HG02884 (cell line): ENCODE measurements around the gene CD86.

Experiments
- ATAC-seq: cut with Tn5 transposase; IDR thresholded peaks from one replicate; pipeline ENCODE4 v1.9.1; 2021; ENCODE audit warnings: mild to moderate bottlenecking, moderate library complexity; ENCODE audit not compliant: unreplicated experiment

The CD86 gene

DNA sequence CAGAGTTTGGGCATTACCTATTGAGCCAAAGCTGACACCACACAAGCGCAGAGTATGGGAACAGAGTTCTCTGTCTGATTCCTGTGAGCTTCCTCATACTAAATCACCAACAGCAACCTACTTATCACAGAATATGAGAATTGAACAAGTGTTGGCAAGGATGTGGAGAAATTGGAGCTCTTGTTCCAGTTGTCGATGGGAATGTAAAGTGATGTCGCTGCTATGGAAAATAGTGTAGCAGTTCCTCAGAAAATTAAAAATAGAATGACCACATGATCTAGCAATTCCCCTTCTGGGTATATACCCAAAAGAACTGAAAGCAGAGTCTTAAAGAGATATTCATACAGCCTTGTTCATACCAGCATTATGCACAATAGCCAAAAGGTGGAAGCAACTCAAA, 33.4 kb downstream of the CD86 start:
- no peak for ATAC-seq

DNA sequence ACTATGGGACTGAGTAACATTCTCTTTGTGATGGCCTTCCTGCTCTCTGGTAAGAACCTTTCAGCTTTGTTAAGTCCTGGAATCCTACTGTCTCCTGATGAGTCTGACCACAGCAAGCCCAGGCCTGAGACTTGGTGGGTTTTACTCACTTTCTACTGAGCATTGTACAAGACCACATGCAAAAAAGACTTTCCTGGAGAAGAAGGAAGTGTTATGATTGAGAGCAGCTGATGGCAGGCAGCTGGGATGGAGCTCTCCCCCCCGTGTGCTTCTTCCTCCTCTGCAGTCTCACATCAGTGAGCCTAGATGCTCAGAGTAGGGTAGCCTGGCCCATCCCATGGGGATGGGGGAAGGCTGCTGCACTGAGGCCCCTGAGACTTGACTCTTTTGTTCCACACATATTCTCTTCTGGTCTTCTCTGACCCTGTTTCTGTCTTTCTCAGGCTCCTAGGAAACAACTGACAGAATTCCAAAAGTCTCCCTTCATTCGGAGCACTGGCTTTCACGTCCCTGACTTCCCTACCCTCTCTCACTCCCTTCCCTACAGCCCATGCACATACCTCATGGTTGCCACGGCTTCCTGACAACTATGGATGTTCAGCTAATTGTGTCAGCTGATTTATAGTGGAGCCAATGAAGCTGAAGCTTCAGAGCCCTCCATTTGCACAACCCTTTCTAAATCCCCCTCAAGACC, 36.6 kb downstream of the CD86 start:
- peak; percentile 35 for ATAC-seq

DNA sequence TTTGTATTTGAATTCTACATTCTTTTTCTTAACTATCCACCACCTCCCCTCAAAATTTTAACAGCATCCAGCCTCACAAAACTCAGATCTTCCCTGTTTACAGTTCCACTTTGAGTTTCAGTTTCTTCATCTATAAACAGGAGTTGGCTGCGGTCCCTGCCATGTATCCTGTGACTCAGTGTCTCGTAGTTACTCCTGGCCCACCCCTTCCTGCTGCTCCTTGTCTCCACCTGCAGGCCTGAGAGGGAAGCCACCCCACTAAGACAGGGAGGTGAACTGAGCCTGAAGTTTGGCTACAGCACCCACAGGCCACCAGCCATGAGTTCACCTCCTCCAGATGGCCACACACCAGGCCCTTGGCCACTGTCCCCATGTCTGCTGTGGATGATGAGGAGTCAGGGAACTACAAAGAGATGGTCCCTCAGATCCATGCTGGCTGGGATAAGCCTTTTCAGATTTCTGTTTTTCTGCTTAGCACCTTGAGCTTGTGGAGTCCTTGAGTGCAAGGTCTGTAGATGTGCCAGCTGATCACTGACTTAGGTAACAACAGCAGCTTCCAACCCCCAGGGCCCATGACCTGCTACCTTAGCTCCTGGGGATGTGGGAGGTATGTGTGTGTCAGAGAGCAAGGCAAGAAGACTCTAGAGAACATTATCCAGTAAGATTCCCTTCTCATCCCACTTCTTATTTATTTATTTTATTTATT, 37.5 kb downstream of the CD86 start:
- no peak for ATAC-seq

DNA sequence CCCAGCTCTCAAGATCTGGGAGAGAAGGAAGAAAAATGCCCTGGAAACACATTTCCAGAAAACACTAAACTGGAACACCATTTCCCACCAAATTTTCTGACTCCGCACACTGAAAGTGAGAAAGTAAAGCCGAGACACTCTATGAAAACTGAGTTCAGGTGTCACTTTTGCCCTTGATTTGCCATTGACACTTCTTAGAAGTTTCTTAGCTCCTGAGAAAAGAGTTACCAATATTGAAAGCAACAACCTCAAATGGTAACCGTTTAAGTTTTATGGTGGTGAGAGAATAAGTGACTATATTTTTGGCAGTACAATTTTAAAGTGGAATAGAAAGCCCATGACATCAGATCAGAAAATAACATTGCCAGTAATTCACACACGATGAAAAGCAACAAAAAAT, 39.0 kb downstream of the CD86 start:
- ATAC-seq = peak; percentile 48

DNA sequence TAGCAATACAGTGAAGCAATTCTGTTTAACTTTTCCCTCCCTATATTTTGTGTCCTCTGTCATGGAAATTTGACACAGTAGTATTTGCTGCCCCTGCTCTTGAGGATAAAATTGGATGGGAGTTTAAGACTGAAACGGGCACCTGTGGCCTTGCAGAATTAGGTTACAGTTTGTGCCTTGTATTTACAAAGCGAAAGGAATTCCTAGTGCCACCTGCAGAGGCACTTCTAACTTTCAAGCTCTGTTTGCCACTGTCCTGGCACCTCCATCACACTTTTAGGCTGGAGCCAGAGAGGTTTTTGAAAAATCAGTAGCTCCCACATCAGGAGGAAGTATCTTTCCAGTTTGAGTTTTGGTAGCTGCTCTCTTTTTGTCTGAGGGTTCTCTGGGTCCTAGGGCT, 39.5 kb downstream of the CD86 start:
- no peak for ATAC-seq

DNA sequence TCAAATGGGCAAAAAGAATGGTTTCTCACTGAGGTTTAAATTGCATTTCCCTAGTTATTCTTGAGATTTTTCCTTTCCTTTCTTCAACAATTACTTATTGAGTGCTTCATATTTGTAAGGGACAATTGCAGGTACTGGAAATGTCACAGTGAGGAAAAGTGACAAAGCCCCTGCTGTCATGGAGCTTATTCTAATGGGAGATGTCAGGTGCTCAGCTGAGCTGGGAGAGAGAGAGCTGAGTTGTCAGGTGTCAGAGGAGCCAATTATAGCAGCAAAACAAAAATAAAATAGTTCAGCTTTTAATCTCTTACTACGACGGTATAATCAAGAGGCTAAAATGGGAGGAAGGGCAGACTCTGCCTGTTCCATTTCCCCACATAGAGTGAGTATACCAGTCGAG, 42.0 kb downstream of the CD86 start:
- no peak for ATAC-seq

DNA sequence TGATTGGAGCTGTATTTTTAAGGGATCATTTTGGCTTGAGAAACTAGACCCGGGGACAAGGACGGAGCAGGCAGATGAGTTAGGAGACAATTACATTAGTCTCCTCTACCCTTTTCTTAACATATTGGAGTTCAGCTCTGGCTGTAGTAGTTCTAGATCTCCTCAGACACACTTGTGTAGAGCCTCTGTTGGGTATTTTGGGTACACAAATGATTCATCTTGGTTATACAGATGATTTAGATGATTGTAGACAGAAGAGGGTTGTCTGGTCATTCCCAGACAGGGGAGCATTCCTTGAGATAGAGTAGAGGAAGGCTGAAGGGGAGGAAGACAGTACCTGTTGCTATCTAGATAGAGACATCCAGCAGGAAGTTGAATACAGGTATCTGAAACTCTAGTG, 43.4 kb downstream of the CD86 start:
- ATAC-seq = no peak

DNA sequence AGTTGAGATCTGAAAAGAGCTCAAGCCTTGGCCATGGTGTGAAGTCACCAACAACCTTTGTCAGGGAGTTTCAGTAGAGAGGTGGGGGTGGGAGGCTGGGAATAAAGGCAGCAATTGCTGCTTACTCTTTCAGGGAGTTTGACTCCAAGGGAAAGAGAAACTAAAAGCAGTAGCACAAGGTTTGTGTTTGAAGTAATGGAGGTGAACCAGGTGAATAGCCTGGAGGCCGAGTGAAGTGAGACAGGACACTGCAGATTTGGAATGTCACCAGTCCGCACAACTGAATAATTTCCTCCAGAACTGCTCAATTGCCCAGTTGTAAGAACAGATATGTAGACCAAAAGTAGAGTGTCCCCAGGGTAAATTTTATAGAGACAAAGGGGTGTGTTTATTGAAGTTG, 44.1 kb downstream of the CD86 start:
- ATAC-seq = no peak

DNA sequence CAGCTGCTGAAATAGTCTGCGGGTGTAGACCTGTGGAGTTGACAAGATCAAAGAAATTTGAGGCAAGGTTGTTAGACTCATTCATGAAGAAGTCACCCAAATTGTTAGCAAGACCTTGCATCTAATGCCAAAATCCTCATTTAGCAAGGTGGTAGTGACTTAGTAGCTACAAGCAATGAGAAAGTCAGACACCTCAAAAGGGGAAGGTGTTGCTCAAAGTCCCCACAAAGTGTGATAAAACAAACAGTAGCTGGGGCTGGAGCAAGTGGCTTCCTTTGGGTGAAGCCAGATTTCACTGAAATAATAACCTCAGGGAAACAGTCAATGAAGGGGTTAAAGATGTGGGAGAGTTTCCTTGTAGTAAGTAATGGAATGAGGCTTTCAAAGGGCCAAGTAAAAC, 44.9 kb downstream of the CD86 start:
- no peak for ATAC-seq

DNA sequence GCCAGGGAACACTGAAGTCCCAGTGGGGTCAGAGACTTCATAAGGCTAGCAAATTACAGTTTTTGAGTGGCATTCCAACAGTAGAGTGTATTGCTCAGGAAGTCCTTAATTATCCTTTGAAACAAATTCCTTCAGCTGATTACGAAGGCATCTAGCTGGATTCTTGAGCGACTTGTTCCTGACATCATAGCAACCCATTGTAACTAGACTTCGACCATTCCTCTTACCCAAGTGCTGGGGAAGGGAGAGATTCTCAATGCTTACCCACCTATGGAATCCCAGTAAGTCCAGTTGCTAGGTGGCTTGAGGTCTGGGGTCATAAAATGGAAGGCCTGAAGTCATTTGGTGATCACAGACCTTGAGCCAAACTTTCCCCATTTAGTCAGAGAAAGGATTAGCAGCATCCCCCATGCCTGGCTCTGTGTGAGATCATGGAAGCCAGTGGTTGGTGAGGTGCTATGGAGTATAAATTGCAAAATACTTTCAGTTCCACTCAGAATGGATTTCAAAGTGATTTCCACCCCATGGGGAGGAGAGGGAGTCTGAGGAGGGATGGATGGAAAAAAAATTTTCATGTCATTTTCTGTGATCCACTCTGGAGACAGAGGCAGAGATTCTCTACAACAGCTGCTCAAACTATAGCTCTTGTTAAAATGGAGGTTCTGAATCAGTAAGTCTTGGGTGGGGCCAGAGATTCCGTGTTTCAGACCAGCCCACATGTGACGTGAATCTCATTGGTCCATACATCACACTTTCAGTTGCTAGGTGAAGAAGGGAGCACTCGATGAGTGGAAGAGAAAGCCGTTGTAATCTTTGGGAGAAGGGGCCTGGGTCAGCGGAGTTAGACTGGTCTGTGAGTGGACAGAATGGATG, 45.7 kb downstream of the CD86 start:
- no peak for ATAC-seq

DNA sequence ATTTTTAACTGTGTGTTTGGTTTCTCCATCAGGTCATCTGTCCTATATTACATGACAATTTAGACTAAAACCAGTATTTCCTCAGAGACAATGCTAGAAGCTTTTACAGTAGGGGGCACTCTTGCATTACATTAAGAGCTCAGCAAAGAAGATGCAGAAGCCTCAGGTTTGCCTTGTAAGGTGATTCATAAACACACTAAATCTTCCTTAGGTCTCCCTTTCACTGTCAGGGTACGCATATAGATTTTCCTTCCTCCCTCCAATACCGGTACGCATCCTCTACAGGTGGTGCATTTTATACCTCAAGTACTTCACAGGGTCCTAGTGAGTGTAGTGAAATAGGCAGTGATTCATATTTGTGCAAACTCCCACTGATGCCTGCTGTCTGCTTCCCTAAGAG, 46.5 kb downstream of the CD86 start:
- ATAC-seq = peak; percentile 32

DNA sequence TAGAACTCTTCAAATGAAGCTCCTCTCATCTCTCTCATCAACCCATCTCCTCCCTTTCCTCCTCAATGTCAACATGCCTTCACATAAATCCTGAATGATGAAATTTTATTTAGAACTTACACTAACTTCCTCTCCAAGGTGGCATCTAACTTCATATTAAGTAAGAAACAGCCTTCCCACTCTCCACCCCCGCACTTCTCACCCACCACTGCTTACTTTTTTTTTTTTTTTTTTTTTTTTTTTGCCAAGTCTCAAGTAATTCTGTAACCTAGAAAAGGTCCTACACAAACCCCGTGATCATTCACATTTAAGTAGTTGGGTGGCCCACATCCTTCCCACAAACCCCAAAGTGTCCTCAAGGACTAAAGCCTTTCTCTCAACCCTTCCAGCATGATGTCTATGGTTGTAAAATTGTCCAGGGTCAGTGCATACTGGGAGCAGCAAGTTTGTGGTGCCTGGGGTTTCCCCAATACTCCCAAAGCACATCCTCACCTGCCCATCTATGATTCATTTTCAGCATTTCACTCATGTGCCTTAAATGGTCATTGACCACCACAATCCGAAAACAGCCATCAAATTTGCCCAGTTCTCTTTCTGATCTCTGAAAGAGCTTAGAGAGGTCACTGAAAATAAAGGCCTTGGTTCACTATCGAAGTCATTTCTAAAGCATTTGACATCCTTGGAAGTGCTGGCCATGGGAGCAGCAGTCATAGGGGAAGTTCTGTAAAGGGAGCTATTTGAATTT, 47.2 kb downstream of the CD86 start:
- ATAC-seq = peak; percentile 43

DNA sequence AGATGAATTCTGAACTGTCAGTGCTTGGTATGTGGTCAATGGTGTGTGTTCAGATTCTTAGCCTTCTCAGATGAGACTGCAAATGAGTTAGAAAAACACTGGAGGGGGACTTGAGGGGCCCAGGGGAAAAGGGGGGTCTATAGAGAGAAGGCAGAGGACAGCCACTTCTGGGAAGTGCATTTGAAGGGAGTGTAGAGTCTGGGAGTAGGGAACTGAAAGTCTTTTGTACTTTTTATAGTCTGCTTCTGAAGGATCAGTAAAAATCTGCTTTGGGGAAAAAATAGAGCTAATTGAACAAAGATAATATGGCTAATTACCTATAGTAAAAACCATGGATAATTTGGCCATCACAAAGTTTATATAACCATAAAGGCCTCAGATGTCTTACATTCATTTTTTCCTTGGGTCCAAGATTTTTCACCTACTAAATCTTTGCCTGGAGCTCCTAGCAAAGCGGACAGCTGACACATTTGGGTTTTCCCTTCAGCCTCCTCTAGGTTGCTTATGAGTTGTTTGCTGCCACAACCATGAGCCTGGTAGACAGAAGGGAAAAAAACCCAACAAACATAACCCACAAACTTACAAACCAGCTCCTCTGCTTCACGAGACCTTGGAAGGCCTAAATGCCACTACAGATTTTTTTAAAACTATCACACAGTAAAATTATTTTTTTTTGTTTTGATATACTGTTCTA, 48.8 kb downstream of the CD86 start:
- no peak for ATAC-seq

DNA sequence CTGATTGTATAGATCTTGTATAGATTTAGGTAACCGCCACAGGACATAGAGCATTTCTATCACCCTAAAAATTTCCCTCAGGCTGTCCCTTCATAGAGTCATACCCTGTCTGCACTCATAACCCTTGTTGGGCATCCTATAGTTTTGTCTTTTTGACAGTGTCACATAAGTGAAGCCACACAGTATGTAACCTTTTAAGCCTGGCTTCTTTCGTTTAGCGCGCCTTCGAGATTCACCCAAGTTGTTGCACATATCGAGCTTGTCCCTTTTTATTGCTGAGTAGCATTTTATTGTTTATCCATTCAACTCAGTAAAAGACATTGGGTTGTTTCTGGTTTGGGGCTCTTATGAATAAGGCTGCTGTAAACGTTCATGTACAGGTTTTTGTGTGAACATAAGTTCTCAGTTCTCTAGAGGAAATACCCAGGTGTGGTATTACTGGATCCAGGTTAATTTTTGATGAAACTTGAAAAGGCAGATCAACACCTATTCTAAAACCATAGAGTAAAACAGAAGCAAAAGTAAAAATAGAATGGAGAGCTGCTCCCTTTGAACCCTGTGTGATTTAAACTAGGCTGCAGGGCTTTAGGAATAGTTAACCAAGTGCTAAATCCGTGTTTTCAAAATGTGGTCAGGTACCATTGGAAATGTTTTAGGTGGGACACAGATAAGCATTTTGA, 49.5 kb downstream of the CD86 start:
- no peak for ATAC-seq

DNA sequence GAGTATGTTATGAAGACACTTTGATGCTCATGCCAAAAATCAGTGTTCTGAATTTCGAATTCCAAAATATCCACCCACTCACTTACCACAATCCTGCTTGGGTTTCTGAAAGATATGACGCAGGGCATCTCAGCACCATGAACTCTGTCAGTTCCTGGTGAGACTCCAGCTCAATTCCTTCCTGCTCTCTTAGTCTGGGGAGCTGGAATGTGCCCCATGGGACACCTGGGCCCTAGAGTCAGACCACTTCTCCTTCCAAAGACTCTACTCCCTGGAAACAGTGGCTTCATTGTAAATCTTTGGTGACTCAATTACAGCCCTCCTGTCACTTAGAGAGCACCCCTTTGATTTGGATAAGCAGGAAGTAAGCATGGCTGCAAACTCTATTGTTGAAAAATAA, 50.5 kb downstream of the CD86 start:
- ATAC-seq = no peak

DNA sequence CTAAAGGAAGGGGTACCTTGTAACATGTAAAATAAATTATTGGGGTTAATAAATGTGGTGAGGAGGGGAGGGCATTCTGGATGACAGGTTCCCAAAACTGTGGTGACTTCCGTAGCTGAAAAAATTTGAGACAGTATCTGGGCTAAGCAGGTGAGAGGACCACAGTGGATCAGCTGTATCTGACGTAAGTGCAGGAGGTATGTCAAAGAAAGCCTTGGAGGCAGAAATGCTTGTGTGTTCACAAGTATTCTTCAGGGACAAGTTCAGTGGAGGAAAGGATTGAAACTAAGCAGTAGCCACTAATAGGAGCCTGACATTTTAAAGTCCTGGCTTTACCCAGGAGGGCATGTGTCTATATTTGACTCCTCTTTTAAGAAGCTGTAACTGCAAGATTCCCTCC, 52.0 kb downstream of the CD86 start:
- no peak for ATAC-seq

DNA sequence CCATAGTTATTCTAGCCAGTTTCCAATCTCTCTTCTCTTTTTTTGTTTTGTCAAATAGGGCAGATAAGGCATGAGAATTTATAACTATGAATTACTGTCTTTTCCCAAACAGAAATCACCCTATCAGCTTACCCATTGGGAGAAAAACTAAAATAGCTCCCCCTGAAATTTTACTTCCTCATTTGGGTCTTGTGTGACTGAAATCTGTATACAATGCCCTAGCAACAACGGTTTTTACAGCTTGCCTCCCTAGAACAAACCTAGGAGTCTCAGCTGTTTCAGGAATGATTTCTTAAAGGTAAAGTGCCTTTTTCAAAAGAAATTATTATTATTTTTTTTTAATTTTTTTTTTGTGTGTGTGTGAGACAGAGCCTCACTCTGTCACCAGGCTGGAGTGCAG, 56.8 kb downstream of the CD86 start:
- no peak for ATAC-seq

DNA sequence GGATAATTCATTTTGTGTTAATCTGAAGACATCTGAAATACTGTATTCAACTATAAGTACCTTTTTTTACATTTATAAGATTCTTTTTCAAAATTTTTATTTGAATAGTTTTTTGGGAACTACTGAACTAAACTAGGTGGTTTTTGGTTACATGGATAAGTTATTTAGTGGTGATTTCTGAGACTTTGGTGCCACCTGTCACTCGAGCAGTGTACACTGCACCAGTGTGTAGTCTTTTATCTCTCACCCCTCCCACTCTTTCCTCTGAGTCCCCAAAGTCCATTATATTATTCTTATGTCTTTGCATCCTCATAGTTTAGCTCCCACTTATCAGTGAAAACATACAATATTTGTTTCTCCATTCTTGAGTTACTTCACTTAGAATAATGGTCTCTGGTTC, 57.6 kb downstream of the CD86 start:
- ATAC-seq = no peak

DNA sequence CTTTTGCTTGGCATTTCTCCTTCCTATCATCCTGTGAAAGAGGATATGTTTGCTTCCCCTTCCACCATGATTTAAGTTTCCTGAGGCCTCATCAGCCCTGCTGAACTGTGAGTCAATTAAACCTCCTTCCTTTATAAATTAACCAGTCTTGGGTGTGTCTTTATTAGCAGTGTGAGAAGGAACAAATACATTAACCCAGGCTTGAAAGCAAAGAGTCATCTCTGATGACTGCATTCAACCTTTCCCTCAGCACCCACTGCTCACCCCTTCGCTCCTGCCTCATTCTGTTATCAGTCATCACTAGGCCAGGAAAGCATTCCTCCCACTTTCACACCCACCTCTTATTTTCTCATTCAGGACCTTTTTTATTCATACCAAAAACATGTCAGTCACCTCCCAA, 68.7 kb downstream of the CD86 start:
- no peak for ATAC-seq

DNA sequence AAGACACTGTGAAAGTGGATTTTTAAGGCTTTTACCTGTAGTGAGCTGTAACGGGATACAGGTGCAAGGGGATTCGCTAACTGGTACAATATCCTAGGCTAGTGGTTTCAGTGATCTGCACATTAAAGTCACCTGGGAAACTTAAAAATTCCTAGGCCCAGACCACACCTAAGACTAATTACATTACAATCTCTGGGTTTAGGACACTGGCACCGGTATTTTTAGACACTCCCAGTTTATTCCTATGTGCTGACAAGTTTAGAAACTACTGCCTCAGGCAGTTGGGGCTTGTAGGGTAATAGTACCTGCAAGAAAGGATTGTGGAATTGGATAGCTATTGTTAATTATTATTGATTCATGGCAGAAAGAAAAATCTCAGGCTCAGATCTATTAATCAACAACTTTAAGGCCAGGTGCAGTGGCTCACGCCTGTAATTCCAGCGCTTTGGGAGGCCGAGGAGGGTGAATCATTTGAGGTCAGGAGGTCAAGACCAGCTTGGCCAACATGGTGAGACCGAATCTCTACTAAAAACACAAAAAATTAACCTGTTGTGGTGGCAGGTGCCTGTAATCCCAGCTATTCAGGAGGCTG, 77.9 kb downstream of the CD86 start:
- ATAC-seq = no peak
